Endodermal cell (in vitro differentiated cells): ENCODE results near the gene PUS10. TPM values are rescaled to one million over a fixed set of nuclear protein-coding genes. Genes with fewer than 3 reads are reported as not detected.

ENCODE experiments used
- DNase-seq: peaks from one replicate; pipeline ENCODE4 v3.0.0-alpha.2; 2017
- H3K27ac ChIP-seq: 2 replicates; pipeline ENCODE4 v1.5.1; 2013; ENCODE audit warnings: mild to moderate bottlenecking, low read depth, low read length, moderate library complexity
- H3K27me3 ChIP-seq: 2 replicates; pipeline ENCODE4 v1.6.1; 2013; ENCODE audit warnings: mild to moderate bottlenecking, low read length, moderate library complexity; ENCODE audit not compliant: insufficient read depth, control insufficient read depth, poor library complexity, severe bottlenecking
- H3K36me3 ChIP-seq: 2 replicates; pipeline ENCODE4 v1.7.0; 2013; ENCODE audit warnings: mild to moderate bottlenecking, low read length, moderate library complexity; ENCODE audit not compliant: control insufficient read depth, insufficient read depth
- H3K4me1 ChIP-seq: one replicate; pipeline ENCODE4 v1.7.0; 2013; ENCODE audit warnings: low read length; ENCODE audit not compliant: control insufficient read depth, insufficient read depth
- H3K4me3 ChIP-seq: 2 replicates; pipeline ENCODE4 v1.5.1; 2013; ENCODE audit warnings: mild to moderate bottlenecking, low read length, moderate library complexity
- H3K9ac ChIP-seq: 2 replicates; pipeline ENCODE4 v1.6.1; 2013; ENCODE audit warnings: mild to moderate bottlenecking, low read length, moderate library complexity; ENCODE audit not compliant: poor library complexity, severe bottlenecking; ENCODE audit errors: extremely low read depth
- H3K9me3 ChIP-seq: 2 replicates; pipeline ENCODE4 v1.6.1; 2013; ENCODE audit warnings: mild to moderate bottlenecking, low read length, moderate library complexity; ENCODE audit not compliant: control insufficient read depth
- H3K27ac Mint-ChIP-seq: 2 replicates; pipeline ENCODE4 v1.8.0; 2020; ENCODE audit warnings: mixed read lengths
- H3K27me3 Mint-ChIP-seq: 2 replicates; pipeline ENCODE4 v1.8.0; 2021; ENCODE audit warnings: mild to moderate bottlenecking, mixed read lengths; ENCODE audit not compliant: insufficient read depth
- H3K36me3 Mint-ChIP-seq: 2 replicates; pipeline ENCODE4 v1.8.0; 2020; ENCODE audit warnings: low read depth, mixed read lengths
- H3K4me1 Mint-ChIP-seq: 2 replicates; pipeline ENCODE4 v1.8.0; 2020; ENCODE audit warnings: mixed read lengths
- H3K4me3 Mint-ChIP-seq: 2 replicates; pipeline ENCODE4 v1.8.0; 2020; ENCODE audit warnings: mild to moderate bottlenecking, moderate library complexity, mixed read lengths
- H3K9me3 Mint-ChIP-seq: 2 replicates; pipeline ENCODE4 v1.8.0; 2020; ENCODE audit warnings: mild to moderate bottlenecking, mixed read lengths
- CTCF ChIP-seq: fragments of 200-600 bp; sonication (generic); conservative IDR thresholded peaks from 2 replicates; pipeline ENCODE4 v1.5.0; 2021; ENCODE audit warnings: antibody characterized with exemption, mild to moderate bottlenecking
- WGBS, 2 experiments: methylation state at CpG; one replicate each; pipeline versions ENCODE4 v1.1.5 to v1.1.7; 2013; ENCODE audit warnings: missing lambda C conversion rate in 2 of 2, mixed read lengths in 1 of 2; ENCODE audit not compliant: insufficient coverage in 1 of 2, insufficient read length in 1 of 2; 5-methylcytosine and 5-hydroxymethylcytosine counted together
- total RNA-seq, 2 donors: library from RNA; stranded (reverse); fragmentation: NEBNext Ultra II Directional in 1 of 2; extraction: Animal tissue kit (Norgen Biotek cat#: 25700) in 1 of 2; gene quantifications; 2 replicates in 1 of 2; 3 replicates in 1 of 2; pipeline ENCODE4 v1.2.1, GENCODE V29; 2021

The PUS10 gene
- total RNA-seq, 2 donors from 2014 or later = 3.9 to 6.1 TPM

GRCh38 chr2:60945341-60945740 lies 72.7 kb downstream of the PUS10 start:
- DNase-seq = no peak
- peaks cover 3% of the 10 kb centered on the region for H3K9me3 Mint-ChIP-seq
- H3K27me3 Mint-ChIP-seq = no peaks in the 10 kb centered on the region
- H3K4me1 ChIP-seq = no peaks in the 10 kb centered on the region
- TF ChIP-seq CTCF = no peak
- no peak overlapping the region for H3K4me3 ChIP-seq
- no peaks in the 10 kb centered on the region for H3K9me3 ChIP-seq
- H3K27me3 ChIP-seq = no peaks in the 10 kb centered on the region
- no peak overlapping the region for H3K27ac ChIP-seq
- no peak overlapping the region for H3K27ac Mint-ChIP-seq
- H3K9ac ChIP-seq = no peak overlapping the region
- no peak overlapping the region for H3K4me3 Mint-ChIP-seq
- H3K36me3 ChIP-seq = no peaks in the 10 kb centered on the region
- no peaks in the 10 kb centered on the region for H3K4me1 Mint-ChIP-seq
- peaks cover 6% of the 10 kb centered on the region for H3K36me3 Mint-ChIP-seq
- WGBS, 2 experiments = 90 to 94% methylated on average over 2 of the region's 2 CpGs

GRCh38 chr2:60939622-60940021 lies 78.4 kb downstream of the PUS10 start:
- no peak overlapping the region for H3K4me3 ChIP-seq
- 94 to 100% methylated on average over 2 of the region's 2 CpGs for WGBS, 2 experiments
- H3K9me3 Mint-ChIP-seq = no peaks in the 10 kb centered on the region
- no peak overlapping the region for H3K9ac ChIP-seq
- H3K4me3 Mint-ChIP-seq = no peak overlapping the region
- H3K27me3 Mint-ChIP-seq = no peaks in the 10 kb centered on the region
- no peaks in the 10 kb centered on the region for H3K36me3 ChIP-seq
- TF ChIP-seq CTCF = no peak
- H3K4me1 Mint-ChIP-seq = no peaks in the 10 kb centered on the region
- H3K27ac ChIP-seq = no peak overlapping the region
- H3K36me3 Mint-ChIP-seq = no peaks in the 10 kb centered on the region
- H3K27ac Mint-ChIP-seq = no peak overlapping the region
- no peaks in the 10 kb centered on the region for H3K4me1 ChIP-seq
- no peaks in the 10 kb centered on the region for H3K9me3 ChIP-seq
- DNase-seq = no peak
- H3K27me3 ChIP-seq = no peaks in the 10 kb centered on the region

GRCh38 chr2:60938301-60938700 lies 79.8 kb downstream of the PUS10 start:
- no peak overlapping the region for H3K27ac ChIP-seq
- Mint-ChIP-seq H3K36me3 (no peaks in the 10 kb centered on the region), H3K9me3 (no peaks in the 10 kb centered on the region), H3K27me3 (no peaks in the 10 kb centered on the region), H3K27ac (no peak overlapping the region), H3K4me3 (no peak overlapping the region), H3K4me1 (no peaks in the 10 kb centered on the region)
- TF ChIP-seq CTCF = no peak
- H3K4me1 ChIP-seq = no peaks in the 10 kb centered on the region
- H3K9me3 ChIP-seq = no peaks in the 10 kb centered on the region
- no peaks in the 10 kb centered on the region for H3K27me3 ChIP-seq
- no peaks in the 10 kb centered on the region for H3K36me3 ChIP-seq
- no peak for DNase-seq
- WGBS, 2 experiments = 92 to 100% methylated on average over 2 to 7 of the region's 7 CpGs
- no peak overlapping the region for H3K4me3 ChIP-seq
- no peak overlapping the region for H3K9ac ChIP-seq
